RWPE1 (cell line): ENCODE measurements around the gene LDLRAD4.

Experiments used
- CTCF ChIA-PET: fragments of 350-600 bp; sonication (Branson Sonifier 250); formaldehyde crosslinking; extraction: SDS; loops from one replicate; lab custom pipeline; 2021; lab: Yijun Ruan, JAX
- POLR2A ChIA-PET: fragments of 400-600 bp; formaldehyde crosslinking; extraction: SDS; loops from one replicate; lab custom pipeline; 2020; ENCODE audit warnings: antibody characterized with exemption; ENCODE audit not compliant: low non-redundant PET; lab: Yijun Ruan, JAX
- DNase-seq: peaks from one replicate; pipeline ENCODE4 v3.0.0; 2012; ENCODE audit warnings: low spot score
- H3K27ac ChIP-seq: fragments of 450-650 bp; 2 replicates; pipeline ENCODE4 v1.5.1; 2017
- TF ChIP-seq, protein P1 (sequence below): fragments of 450-650 bp; conservative IDR thresholded peaks from 2 replicates; pipeline ENCODE4 v1.5.1; 2017; ENCODE audit warnings: low read depth, mild to moderate bottlenecking

LDLRAD4 gene

DNA sequence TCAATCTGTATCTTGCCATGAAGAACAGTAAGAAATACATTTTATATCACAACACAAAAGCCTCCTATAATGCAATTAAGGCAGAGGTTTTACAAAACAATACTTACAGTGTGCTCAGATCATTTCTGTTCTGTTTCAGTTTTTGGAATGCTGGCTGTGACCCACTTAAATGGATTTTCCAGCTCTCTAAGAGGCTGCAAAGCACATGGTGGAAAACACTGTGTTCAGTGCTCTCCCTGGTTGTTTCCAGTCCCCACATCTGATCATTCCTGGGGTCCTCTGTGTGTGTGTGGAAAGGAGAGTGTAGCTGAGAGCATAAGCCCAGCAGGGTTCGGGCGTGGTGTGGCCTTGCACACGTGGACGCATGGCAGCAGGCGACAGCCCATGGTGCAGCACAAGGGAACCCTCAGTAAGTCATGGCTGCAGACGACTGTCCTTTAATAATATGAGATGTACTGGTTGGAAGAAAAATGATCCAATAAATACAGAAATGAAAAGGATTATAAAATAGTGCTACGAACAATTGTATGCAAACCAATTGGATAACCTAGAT, 412.2 kb downstream of the LDLRAD4 start:
- CTCF ChIA-PET: interaction anchor here (0.7 kb wide), 1 partner anchor 20 kb away, joined by 4 read pairs; no protein-coding TSS in a partner anchor
- POLR2A ChIA-PET: no interaction called here
- TF ChIP-seq, protein P1, sequence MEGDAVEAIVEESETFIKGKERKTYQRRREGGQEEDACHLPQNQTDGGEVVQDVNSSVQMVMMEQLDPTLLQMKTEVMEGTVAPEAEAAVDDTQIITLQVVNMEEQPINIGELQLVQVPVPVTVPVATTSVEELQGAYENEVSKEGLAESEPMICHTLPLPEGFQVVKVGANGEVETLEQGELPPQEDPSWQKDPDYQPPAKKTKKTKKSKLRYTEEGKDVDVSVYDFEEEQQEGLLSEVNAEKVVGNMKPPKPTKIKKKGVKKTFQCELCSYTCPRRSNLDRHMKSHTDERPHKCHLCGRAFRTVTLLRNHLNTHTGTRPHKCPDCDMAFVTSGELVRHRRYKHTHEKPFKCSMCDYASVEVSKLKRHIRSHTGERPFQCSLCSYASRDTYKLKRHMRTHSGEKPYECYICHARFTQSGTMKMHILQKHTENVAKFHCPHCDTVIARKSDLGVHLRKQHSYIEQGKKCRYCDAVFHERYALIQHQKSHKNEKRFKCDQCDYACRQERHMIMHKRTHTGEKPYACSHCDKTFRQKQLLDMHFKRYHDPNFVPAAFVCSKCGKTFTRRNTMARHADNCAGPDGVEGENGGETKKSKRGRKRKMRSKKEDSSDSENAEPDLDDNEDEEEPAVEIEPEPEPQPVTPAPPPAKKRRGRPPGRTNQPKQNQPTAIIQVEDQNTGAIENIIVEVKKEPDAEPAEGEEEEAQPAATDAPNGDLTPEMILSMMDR: no peak
- DNase-seq: no peak
- no peak overlapping the region for H3K27ac ChIP-seq

DNA sequence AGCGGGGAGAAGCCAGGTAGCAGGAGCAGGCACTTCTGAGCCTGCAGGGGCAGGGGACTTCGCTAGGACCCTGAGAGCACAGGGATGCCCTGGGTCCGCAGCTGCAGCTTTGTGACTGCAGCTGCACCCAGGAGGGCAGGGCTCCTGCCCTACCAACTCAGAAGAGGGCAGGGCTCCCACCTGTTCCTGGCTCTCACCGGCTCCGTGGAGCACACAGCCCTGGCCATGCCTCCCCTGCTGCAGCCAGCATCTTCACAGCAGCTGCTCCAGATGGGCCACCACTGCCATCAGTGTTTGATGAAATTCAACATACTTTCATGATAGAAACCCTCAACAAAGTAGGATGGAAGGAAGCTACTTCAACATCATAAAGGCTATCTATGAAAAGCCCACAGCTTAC, 415.1 kb downstream of the LDLRAD4 start:
- ChIA-PET POLR2A (no interaction called here), CTCF (interaction anchor here (0.7 to 1.1 kb wide), 4 partner anchors 22 to 521 kb away, joined by 3 to 6 read pairs (median 3); no protein-coding TSS in a partner anchor)
- H3K27ac ChIP-seq: no peak overlapping the region
- DNase-seq: no peak
- TF ChIP-seq, protein P1: no peak

DNA sequence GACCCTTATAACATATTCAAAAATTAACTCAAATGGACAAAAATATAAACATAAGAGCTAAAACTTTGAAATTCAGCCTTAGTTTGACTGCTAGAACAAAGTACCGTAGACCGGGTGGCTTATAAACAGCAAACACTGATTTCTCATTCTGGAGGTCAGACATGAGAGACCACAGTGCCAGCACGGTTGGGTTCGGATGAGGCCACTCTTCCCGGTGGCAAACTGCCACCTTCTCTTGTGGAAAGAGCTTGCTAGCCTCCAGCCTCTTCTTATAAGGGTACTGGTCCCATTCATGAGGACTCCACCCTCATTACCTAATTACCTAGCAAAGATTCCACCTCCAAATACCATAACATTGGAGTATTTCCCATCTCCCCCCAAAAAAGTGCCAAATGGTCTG, 416.5 kb downstream of the LDLRAD4 start:
- ChIA-PET CTCF (no interaction called here), POLR2A (no interaction called here)
- TF ChIP-seq, protein P1: no peak
- DNase-seq: no peak
- H3K27ac ChIP-seq: no peak overlapping the region

DNA sequence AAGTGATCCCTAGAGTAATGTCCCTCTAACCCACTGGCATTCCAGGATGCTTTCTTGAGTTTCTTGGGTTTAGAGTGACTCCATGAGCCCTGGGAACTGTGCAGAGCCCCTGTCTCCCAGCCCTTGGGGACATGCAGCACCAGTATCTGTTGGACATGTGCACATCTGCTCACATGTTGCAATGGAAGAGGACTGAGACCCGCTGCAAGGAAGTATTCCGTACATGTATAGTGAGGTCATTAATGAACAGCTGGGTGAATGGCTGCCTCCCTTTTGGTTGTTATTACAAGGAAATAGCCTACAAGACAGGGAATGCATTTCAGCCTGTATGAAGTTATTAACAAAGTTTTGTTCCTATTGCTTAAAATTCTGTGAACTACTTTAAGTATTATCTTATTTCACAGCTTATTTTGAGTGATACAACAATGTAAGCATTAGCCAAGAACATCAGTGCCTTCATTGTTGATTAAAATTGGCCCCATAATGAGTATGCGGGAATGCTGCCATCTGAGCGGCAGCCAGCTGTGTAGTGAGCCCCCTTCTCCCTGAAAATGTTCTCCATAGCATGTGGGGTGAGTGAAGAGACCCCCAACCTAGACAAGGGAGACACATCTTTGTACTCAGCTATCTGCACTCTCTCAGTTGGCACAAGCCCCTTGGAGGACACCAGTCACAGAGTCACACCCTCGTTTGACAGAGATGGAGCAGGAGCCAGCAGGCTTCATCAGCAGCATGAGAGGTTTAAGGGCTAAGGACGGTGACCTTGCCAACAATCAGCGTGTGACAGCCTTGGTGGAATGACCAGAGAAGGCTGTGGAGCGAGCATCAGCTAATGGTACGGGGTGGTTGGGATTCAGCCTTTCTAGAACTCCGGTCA, 420.4 kb downstream of the LDLRAD4 start:
- no peak for DNase-seq
- H3K27ac ChIP-seq: no peak overlapping the region
- TF ChIP-seq, protein P1: no peak
- ChIA-PET POLR2A (no interaction called here), CTCF (no interaction called here)

DNA sequence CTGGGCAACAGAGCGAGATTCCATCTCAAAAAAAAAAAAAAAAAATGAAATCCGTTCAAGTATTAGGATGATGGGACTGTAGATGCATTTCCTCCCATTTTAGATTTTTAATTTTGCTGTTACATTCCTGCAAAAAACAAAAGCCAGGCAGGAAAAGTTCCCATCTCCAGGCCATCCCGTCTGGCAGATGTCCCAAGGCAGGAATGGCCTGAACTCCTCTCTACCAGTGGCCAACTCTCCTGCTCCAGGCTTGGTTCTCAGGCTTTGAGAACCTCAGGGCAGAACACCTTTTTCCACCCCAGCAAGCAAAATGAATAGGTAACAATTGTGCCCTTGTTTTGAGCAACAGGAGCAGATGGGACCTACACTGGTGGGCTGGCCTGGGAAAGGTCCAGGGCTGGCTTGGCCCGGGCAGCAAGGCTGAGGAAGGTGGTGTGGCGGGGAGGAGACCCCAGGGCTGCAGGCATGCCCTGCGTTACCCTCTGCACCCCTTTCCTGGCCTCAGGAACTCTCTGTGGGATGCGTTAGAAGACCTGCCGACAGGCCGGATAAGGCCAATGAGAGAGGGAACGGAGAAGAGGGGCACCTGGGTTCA, 421.8 kb downstream of the LDLRAD4 start:
- POLR2A ChIA-PET: no interaction called here
- CTCF ChIA-PET: no interaction called here

More for the DNA sequence above, 421.8 kb downstream of the LDLRAD4 start:
- TF ChIP-seq, protein P1: no peak
- no peak for DNase-seq
- no peak overlapping the region for H3K27ac ChIP-seq
